Stimulated activated CD4-positive, alpha-beta T cell treated with anti-CD3 and anti-CD28 coated beads, Interleukin-15, amount 100 ng/mL, for 1 hour (primary cell): ENCODE data around the gene SLC27A2.
A peak's percentile ranks its signal among the peaks of the same experiment; 100 is the strongest.
"Not testable (repeated sequence)": the region's sequence is repeated elsewhere in the genome, so short reads cannot be mapped to it uniquely, and the experiment has no call there.

Experiments
- DNase-seq, 2 donors: peaks; one replicate each; pipeline ENCODE4 v3.0.0-alpha.2; 2020; ENCODE audit warnings: low read depth in 1 of 2, low spot score in 1 of 2

Gene SLC27A2

GRCh38 chr15:50163719-50164410 is 18.1 kb upstream of the SLC27A2 start:
- no peak for DNase-seq

- DNase-seq = no peak
Measured at GRCh38 chr15:50164458-50164857, 17.5 kb upstream of the SLC27A2 start.

GRCh38 chr15:50166216-50166615 is 15.8 kb upstream of the SLC27A2 start:
- DNase-seq = no peak

GRCh38 chr15:50167110-50167509 is 14.9 kb upstream of the SLC27A2 start:
- DNase-seq = no peak

- no peak for DNase-seq
Measured at GRCh38 chr15:50168379-50168778, 13.6 kb upstream of the SLC27A2 start.

- no peak for DNase-seq
Measured at GRCh38 chr15:50168783-50169411, 13.1 kb upstream of the SLC27A2 start.

- DNase-seq = not testable (repeated sequence)
Measured at GRCh38 chr15:50172360-50172895, 9.6 kb upstream of the SLC27A2 start.

GRCh38 chr15:50176869-50177268 is 5.1 kb upstream of the SLC27A2 start:
- DNase-seq = no peak

GRCh38 chr15:50180091-50180490 is 1.9 kb upstream of the SLC27A2 start:
- no peak for DNase-seq

GRCh38 chr15:50180582-50180981 is 1.4 kb upstream of the SLC27A2 start:
- DNase-seq = no peak

GRCh38 chr15:50181201-50181968 is 611 bp upstream of the SLC27A2 start:
- DNase-seq = no peak

- DNase-seq = peak in 1 of 2 donors; percentile 8
Measured at GRCh38 chr15:50182219-50183013, 420 bp downstream of the SLC27A2 start.

GRCh38 chr15:50183112-50183794 is 1.3 kb downstream of the SLC27A2 start:
- DNase-seq = no peak

GRCh38 chr15:50184863-50185504 is 3.0 kb downstream of the SLC27A2 start:
- no peak for DNase-seq

GRCh38 chr15:50186090-50186489 is 4.1 kb downstream of the SLC27A2 start:
- no peak for DNase-seq

- DNase-seq = no peak
Measured at GRCh38 chr15:50186752-50187151, 4.8 kb downstream of the SLC27A2 start.

GRCh38 chr15:50187525-50187924 is 5.5 kb downstream of the SLC27A2 start:
- no peak for DNase-seq

- no peak for DNase-seq
Measured at GRCh38 chr15:50187997-50188396, 6.0 kb downstream of the SLC27A2 start.

GRCh38 chr15:50188793-50189192 is 6.8 kb downstream of the SLC27A2 start:
- DNase-seq = not testable (repeated sequence)

- DNase-seq = no peak
Measured at GRCh38 chr15:50189633-50190032, 7.6 kb downstream of the SLC27A2 start.
